ENCODE data around the gene SLC35C1.

The SLC35C1 gene

DNA sequence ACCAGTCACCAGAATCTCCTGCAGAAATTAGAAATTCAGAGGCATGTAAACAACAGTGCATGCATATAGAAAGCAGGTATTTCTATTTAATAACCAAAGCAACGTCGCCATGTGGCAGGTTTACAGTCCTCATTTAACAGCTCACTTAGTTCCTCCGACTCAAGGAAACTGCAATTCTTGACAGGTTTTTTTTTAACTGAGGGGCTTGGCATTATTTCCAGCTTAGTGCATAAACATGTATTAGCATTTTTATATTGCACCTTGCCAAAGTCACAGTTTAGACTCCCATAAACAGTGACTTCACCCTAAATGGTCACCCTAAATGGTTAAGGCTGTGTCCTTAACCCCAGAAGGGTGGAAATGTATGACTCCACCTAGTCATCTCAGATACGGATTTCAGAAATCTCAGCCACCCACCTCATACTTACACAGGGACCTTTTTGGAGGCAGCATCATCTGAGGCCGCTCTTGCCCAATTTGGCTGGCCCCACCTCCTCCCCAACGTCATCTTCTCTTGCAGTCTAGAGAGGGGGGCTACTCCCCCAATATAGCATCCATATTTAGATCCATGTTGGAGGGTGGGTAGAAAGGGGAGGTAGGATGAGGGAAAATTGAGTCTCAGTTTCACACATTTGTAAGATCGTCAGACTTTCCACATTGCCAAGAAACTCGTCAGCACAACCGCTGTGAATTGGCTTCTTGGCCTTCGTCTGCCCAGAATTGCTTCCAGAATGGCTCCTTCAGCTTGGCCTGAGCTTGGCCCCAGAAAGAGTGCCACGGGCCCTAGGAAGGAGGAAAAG lies 31.8 kb upstream of the SLC35C1 start:
- no peak for DNase-seq (ENCODE audit: low read depth in 2 of 2)
- TF ChIP-seq, protein P1, sequence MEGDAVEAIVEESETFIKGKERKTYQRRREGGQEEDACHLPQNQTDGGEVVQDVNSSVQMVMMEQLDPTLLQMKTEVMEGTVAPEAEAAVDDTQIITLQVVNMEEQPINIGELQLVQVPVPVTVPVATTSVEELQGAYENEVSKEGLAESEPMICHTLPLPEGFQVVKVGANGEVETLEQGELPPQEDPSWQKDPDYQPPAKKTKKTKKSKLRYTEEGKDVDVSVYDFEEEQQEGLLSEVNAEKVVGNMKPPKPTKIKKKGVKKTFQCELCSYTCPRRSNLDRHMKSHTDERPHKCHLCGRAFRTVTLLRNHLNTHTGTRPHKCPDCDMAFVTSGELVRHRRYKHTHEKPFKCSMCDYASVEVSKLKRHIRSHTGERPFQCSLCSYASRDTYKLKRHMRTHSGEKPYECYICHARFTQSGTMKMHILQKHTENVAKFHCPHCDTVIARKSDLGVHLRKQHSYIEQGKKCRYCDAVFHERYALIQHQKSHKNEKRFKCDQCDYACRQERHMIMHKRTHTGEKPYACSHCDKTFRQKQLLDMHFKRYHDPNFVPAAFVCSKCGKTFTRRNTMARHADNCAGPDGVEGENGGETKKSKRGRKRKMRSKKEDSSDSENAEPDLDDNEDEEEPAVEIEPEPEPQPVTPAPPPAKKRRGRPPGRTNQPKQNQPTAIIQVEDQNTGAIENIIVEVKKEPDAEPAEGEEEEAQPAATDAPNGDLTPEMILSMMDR (IDR thresholded peaks at IDR 0.05; ENCODE audit: low read depth, low read length) = no peak
- H3K4me3 ChIP-seq (replicated peaks in 1 of 2; ENCODE audit: low read depth in 2 of 2, low read length in 2 of 2) = no peak overlapping the region

DNA sequence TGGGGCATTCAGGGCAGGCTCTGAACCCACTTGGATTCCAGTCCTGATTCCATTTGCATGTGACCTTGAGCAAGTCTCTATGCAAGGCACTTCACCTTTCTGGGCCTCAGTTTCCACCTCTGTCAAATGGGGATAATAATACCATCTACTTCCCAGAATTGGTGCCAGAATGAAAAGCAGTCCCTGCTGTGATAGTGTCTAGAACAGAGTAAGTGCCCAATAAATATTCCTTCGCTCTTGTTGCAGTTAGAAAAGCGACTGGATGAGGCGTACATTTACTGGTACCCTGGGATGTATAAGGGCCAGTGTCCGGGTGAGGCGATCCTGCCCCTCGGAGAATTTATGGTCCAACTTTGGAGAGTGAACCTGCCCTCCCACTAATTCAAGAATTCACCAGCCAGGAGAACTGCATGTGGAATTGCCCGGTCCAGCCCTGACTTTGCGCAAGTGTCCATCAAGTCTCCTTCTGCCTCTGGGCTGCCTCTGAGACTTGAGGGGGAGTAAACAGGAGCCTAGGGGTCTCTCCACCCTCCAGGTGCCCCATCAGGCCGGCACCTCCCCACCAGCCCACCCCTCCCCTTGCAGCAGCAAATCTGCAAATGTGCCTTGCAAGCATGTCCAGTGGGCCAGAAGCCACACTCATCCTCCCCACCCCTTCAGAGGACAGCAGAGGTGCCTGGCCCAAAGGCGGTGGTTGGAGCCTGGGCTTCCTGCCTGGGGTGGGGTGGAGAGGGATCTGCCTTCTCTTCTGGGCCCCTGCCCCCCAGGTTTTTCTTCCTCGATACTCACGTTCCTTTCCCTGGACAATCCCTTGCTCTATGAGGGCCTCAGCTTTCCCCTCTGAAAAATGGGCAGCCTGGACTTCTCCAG lies 30.9 kb upstream of the SLC35C1 start:
- TF ChIP-seq, protein P1 (IDR thresholded peaks at IDR 0.05; ENCODE audit: low read depth, low read length) = no peak
- DNase-seq (ENCODE audit: low read depth in 2 of 2) = no peak
- H3K4me3 ChIP-seq (replicated peaks in 1 of 2; ENCODE audit: low read depth in 2 of 2, low read length in 2 of 2) = no peak overlapping the region

DNA sequence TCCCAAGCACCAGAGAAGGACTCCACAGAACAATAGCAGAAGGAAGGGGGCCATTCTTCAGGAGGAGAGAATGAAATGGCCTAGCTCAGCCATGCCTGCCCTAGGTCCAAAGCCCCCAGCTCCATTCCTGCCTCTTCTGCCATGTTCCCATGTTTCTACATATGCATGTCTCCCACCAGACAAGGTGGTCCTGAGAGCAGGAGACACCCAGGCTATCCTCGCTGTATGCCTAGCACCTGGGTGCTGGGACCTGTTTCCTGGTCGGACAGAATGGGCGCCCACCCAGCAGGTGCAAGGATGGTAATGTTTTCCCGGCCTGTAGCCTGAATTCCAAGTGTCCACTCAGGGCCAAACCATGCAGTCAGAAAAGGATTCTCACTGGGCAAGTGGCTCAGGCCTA lies 30.2 kb upstream of the SLC35C1 start:
- no peak for DNase-seq (ENCODE audit: low read depth in 2 of 2)
- TF ChIP-seq, protein P1 (IDR thresholded peaks at IDR 0.05; ENCODE audit: low read depth, low read length) = no peak
- H3K4me3 ChIP-seq (replicated peaks in 1 of 2; ENCODE audit: low read depth in 2 of 2, low read length in 2 of 2) = no peak overlapping the region

DNA sequence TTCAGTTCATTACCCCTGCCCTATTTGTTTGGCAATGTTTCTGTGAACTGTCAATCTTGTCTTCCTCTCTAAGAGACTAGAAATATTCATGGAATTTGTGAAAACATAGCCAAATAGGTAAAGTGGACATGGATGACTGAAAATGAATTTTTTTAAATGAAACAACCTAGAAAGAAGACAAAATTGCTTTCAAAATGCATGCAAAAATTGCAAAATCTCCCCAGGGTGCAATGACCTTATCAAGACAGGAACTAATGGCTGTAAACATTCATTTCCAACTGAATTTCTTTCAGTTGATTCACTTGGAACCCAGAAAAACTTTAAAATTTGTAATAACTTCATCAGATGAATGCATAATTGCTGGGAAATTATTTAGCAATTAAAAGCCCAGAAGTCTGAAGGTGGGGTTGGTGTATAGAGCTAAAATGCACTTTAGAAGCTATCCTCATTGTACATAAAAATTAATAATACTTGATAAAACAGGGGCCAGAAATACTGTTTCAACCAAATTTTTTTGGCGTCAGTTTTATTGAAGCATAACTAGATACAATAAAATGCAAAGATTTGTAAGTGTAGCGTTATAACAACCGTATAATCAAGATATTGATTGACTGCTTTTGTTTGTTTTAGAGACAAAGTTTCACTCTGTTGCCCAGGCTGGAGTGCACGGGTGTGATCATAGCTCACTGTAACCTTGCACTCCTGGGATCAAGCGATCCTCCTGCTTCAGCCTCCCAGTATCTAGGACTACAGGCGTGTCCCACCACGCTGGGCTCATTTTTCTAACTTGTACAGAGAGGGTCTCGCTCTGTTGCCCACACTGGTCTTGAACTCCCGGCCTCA lies 27.6 kb upstream of the SLC35C1 start:
- peak; percentile 44 to 71 for DNase-seq (ENCODE audit: low read depth in 2 of 2)
- no peak overlapping the region for H3K4me3 ChIP-seq (replicated peaks in 1 of 2; ENCODE audit: low read depth in 2 of 2, low read length in 2 of 2)
- TF ChIP-seq, protein P1 (IDR thresholded peaks at IDR 0.05; ENCODE audit: low read depth, low read length) = no peak

DNA sequence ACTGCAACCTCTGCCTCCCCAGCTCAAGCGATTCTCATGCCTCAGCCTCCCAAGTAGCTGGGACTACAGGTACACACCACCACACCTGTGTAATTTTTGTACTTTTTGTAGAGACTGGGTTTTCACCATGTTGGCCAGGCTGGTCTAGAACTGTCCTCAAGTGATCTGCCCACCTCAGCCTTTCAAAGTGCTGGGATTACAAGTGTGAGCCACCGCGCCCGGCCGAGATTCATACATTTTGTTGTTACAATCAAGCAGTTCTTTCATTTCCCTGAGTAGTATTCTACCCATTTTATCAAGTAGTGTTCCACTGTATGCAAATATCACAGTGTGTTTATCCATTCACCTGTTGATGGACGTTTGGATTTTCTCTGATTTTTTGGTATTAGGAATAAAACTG lies 26.6 kb upstream of the SLC35C1 start:
- TF ChIP-seq, protein P1 (IDR thresholded peaks at IDR 0.05; ENCODE audit: low read depth, low read length) = no peak
- H3K4me3 ChIP-seq (replicated peaks in 1 of 2; ENCODE audit: low read depth in 2 of 2, low read length in 2 of 2) = no peak overlapping the region
- no peak for DNase-seq (ENCODE audit: low read depth in 2 of 2)

DNA sequence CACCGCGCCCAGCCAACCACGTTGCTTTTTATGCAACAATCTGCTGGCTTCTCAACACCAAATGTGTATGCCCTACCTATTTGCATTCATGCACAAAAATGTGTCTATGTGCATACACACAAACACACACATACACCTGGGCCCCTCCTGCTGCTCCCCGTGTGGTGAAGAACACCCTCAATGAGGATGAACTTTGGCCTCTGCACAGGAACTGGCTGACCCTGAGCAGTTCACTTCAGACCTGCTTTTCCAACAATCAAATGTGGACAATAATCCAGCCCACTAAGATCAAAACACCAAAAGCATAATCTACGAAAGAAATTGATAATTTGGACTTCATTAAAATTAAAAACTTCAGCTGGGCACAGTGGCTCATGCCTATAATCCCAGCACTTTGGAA lies 25.3 kb upstream of the SLC35C1 start:
- no peak overlapping the region for H3K4me3 ChIP-seq (replicated peaks in 1 of 2; ENCODE audit: low read depth in 2 of 2, low read length in 2 of 2)
- TF ChIP-seq, protein P1 (IDR thresholded peaks at IDR 0.05; ENCODE audit: low read depth, low read length) = no peak
- DNase-seq (ENCODE audit: low read depth in 2 of 2) = no peak
